Stimulated activated CD4-positive, alpha-beta T cell treated with anti-CD3 and anti-CD28 coated beads, Interleukin-1b, Interleukin-23, amount 100 ng/mL, for 48 hours (primary cell): ENCODE measurements around the gene U2AF1L4.

Source experiments
- DNase-seq: peaks from one replicate; pipeline ENCODE4 v3.0.0-alpha.2; 2020

U2AF1L4 gene

GRCh38 chr19:35756377-35757230 is 11.4 kb upstream of the U2AF1L4 start, which contains the start of gene HSPB6:
HSPB6 (minus strand) TSS chr19:35757029; CDS start chr19:35757008, 21 bp downstream.
- no peak for DNase-seq

GRCh38 chr19:35755550-35756376 is 10.5 kb upstream of the U2AF1L4 start:
- peak; percentile 57 for DNase-seq

GRCh38 chr19:35755131-35755549 is 9.9 kb upstream of the U2AF1L4 start:
- no peak for DNase-seq

- no peak for DNase-seq
Measured at GRCh38 chr19:35754370-35755130, 9.3 kb upstream of the U2AF1L4 start.

GRCh38 chr19:35753634-35754369 is 8.6 kb upstream of the U2AF1L4 start:
- DNase-seq: no peak

GRCh38 chr19:35752746-35753350 is 7.6 kb upstream of the U2AF1L4 start:
- DNase-seq: no peak

GRCh38 chr19:35751839-35752745 is 6.9 kb upstream of the U2AF1L4 start:
- DNase-seq: no peak

- no peak for DNase-seq
Measured at GRCh38 chr19:35750167-35750566, 4.9 kb upstream of the U2AF1L4 start.

- DNase-seq: peak; percentile 99
Measured at GRCh38 chr19:35748106-35749020, 3.1 kb upstream of the U2AF1L4 start, which contains the start of gene LIN37. LIN37 (plus strand) TSS chr19:35748576; CDS start chr19:35748725, 149 bp downstream.

GRCh38 chr19:35746531-35746930 is 1.3 kb upstream of the U2AF1L4 start:
- DNase-seq: no peak

GRCh38 chr19:35746087-35746462 is 857 bp upstream of the U2AF1L4 start:
- DNase-seq: no peak

GRCh38 chr19:35744430-35745327 is 539 bp downstream of the U2AF1L4 start:
- DNase-seq: peak; percentile 94

GRCh38 chr19:35743640-35744429 is 1.4 kb downstream of the U2AF1L4 start:
- no peak for DNase-seq

GRCh38 chr19:35742121-35742724 is 3.0 kb downstream of the U2AF1L4 start, which contains the start of gene IGFLR1:
IGFLR1 (minus strand) TSS chr19:35742452; CDS start chr19:35741180, 1,272 bp downstream.
- peak; percentile 77 for DNase-seq

GRCh38 chr19:35741203-35741515 is 4.1 kb downstream of the U2AF1L4 start:
- no peak for DNase-seq

- peak; percentile 95 for DNase-seq
Measured at GRCh38 chr19:35740423-35741202, 4.6 kb downstream of the U2AF1L4 start.
